GM12878 (cell line): ENCODE measurements around the gene C17orf113.

Experiments
- FOS ChIP-seq: IDR thresholded peaks from 3 replicates; pipeline ENCODE4 v1.6.1; 2011; ENCODE audit warnings: borderline replicate concordance; ENCODE audit not compliant: insufficient read length; ENCODE audit errors: extremely low read depth
- HDGF ChIP-seq: fragments of 450-650 bp; IDR thresholded peaks from 2 replicates; pipeline ENCODE4 v1.6.1; 2016; ENCODE audit warnings: antibody characterized with exemption
- POLR2A ChIP-seq: IDR thresholded peaks from 2 replicates; pipeline ENCODE4 v1.6.1; 2011; ENCODE audit warnings: low read depth, mild to moderate bottlenecking, low read length
- POLR2AphosphoS5 ChIP-seq: IDR thresholded peaks from 2 replicates; pipeline ENCODE4 v1.6.1; 2011; ENCODE audit warnings: mild to moderate bottlenecking, low read length, inconsistent platforms
- YBX1 ChIP-seq: fragments of 450-650 bp; IDR thresholded peaks from 2 replicates; pipeline ENCODE4 v1.6.1; 2016; ENCODE audit warnings: antibody characterized with exemption
- TF ChIP-seq, protein P1 (sequence below): IDR thresholded peaks from 2 replicates; pipeline ENCODE4 v1.6.1; 2012; ENCODE audit warnings: mild to moderate bottlenecking, low read depth, low read length

DNA sequence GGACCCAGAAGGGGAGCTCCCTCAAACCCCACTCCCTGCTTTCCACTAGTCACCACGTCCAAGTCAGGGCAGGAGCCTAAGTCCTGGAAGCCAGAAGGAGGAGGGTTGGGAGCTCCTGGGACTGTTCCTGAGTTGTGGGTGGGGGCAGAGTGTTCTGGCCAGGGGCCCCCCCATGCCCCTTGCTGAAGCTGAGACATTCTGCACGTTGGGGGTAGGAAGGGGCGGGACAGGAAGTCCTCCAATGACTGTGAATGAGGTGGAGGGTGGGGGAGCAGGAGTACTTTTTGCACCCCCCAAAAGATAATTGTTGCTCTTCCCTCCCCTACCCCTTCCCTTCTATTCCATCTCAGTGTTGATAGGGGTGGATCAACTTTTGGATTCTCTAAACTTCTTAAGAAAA is 21.4 kb upstream of the C17orf113 start:
- no peak for TF ChIP-seq FOS
- TF ChIP-seq YBX1, result no peak
- TF ChIP-seq POLR2AphosphoS5, result no peak
- TF ChIP-seq, protein P1, sequence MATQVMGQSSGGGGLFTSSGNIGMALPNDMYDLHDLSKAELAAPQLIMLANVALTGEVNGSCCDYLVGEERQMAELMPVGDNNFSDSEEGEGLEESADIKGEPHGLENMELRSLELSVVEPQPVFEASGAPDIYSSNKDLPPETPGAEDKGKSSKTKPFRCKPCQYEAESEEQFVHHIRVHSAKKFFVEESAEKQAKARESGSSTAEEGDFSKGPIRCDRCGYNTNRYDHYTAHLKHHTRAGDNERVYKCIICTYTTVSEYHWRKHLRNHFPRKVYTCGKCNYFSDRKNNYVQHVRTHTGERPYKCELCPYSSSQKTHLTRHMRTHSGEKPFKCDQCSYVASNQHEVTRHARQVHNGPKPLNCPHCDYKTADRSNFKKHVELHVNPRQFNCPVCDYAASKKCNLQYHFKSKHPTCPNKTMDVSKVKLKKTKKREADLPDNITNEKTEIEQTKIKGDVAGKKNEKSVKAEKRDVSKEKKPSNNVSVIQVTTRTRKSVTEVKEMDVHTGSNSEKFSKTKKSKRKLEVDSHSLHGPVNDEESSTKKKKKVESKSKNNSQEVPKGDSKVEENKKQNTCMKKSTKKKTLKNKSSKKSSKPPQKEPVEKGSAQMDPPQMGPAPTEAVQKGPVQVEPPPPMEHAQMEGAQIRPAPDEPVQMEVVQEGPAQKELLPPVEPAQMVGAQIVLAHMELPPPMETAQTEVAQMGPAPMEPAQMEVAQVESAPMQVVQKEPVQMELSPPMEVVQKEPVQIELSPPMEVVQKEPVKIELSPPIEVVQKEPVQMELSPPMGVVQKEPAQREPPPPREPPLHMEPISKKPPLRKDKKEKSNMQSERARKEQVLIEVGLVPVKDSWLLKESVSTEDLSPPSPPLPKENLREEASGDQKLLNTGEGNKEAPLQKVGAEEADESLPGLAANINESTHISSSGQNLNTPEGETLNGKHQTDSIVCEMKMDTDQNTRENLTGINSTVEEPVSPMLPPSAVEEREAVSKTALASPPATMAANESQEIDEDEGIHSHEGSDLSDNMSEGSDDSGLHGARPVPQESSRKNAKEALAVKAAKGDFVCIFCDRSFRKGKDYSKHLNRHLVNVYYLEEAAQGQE, result no peak
- TF ChIP-seq POLR2A, result no peak
- TF ChIP-seq HDGF, result no peak
